Hepatocyte (in vitro differentiated cells): Measurements from ENCODE around the gene PCBD1. TPM values are rescaled to one million over a fixed set of nuclear protein-coding genes. Genes with fewer than 3 reads are reported as not detected.

Source experiments
- DNase-seq: peaks from one replicate; pipeline ENCODE4 v3.0.0-alpha.2; 2016; ENCODE audit warnings: low spot score
- H2AFZ ChIP-seq: fragments of 200-600 bp; sonication (generic); 2 replicates; pipeline ENCODE4 v1.6.0; 2016; ENCODE audit warnings: antibody characterized with exemption, mild to moderate bottlenecking
- H3K27ac ChIP-seq: fragments of 200-600 bp; sonication (generic); 2 replicates; pipeline ENCODE4 v1.5.1; 2016; ENCODE audit warnings: mild to moderate bottlenecking
- H3K27me3 ChIP-seq: fragments of 200-600 bp; sonication (generic); 2 replicates; pipeline ENCODE4 v1.6.1; 2016
- H3K36me3 ChIP-seq: fragments of 200-600 bp; sonication (generic); replicated peaks from 2 replicates; pipeline ENCODE4 v1.5.1; 2016; ENCODE audit warnings: low read depth; ENCODE audit not compliant: insufficient read depth
- H3K4me1 ChIP-seq: fragments of 200-600 bp; sonication (generic); 2 replicates; pipeline ENCODE4 v1.5.1; 2016; ENCODE audit warnings: mild to moderate bottlenecking, moderate library complexity; ENCODE audit not compliant: insufficient read depth
- H3K4me2 ChIP-seq: fragments of 200-600 bp; sonication (generic); 2 replicates; pipeline ENCODE4 v1.6.0; 2016
- H3K4me3 ChIP-seq: fragments of 200-600 bp; sonication (generic); 2 replicates; pipeline ENCODE4 v1.5.1; 2016; ENCODE audit warnings: mild to moderate bottlenecking
- H3K79me2 ChIP-seq: fragments of 200-600 bp; sonication (generic); 2 replicates; pipeline ENCODE4 v1.6.0; 2017; ENCODE audit warnings: mild to moderate bottlenecking
- H3K9me2 ChIP-seq: fragments of 200-600 bp; sonication (generic); replicated peaks from 2 replicates; pipeline ENCODE4 v1.6.0; 2017; ENCODE audit warnings: mild to moderate bottlenecking; ENCODE audit not compliant: insufficient read depth
- H3K9me3 ChIP-seq: fragments of 200-600 bp; sonication (generic); 2 replicates; pipeline ENCODE4 v1.5.1; 2016; ENCODE audit warnings: low read depth, mild to moderate bottlenecking
- H4K20me1 ChIP-seq: fragments of 200-600 bp; sonication (generic); 2 replicates; pipeline ENCODE4 v1.6.0; 2016; ENCODE audit warnings: mild to moderate bottlenecking; ENCODE audit not compliant: insufficient read depth, poor library complexity, severe bottlenecking
- EZH2 ChIP-seq: fragments of 200-600 bp; sonication (generic); IDR thresholded peaks from 2 replicates; pipeline ENCODE4 v1.6.1; 2016; ENCODE audit warnings: antibody characterized with exemption, mild to moderate bottlenecking, borderline replicate concordance
- EZH2phosphoT487 ChIP-seq: fragments of 200-600 bp; sonication (generic); IDR thresholded peaks from one replicate; pipeline ENCODE4 v1.6.1; 2018; ENCODE audit warnings: antibody characterized with exemption, mild to moderate bottlenecking, low read depth, moderate library complexity; ENCODE audit not compliant: unreplicated experiment, severe bottlenecking
- WGBS: methylation state at CpG from one replicate; pipeline ENCODE4 v1.1.6; 2016; ENCODE audit warnings: low lambda C conversion rate; ENCODE audit errors: missing lambda C conversion rate; 5-methylcytosine and 5-hydroxymethylcytosine counted together
- polyA plus RNA-seq: library from polyadenylated mRNA; unstranded; fragments of >200 nt; fragmentation: Nextera tagmentation; extraction: Ambion mirVana; gene quantifications from 2 replicates; pipeline ENCODE4 v1.2.1, GENCODE V29; 2016
- total RNA-seq: library from RNA; depleted of rRNA; stranded (reverse); fragments of >200 nt; gene quantifications from 2 replicates; pipeline ENCODE4 v1.2.3, GENCODE V29; 2014
- TF ChIP-seq, protein P1 (sequence below): fragments of 200-600 bp; sonication (generic); IDR thresholded peaks from 2 replicates; pipeline ENCODE4 v1.5.1; 2016; ENCODE audit warnings: antibody characterized with exemption, mild to moderate bottlenecking; ENCODE audit not compliant: poor library complexity

The PCBD1 gene
- total and polyA plus RNA-seq, 2 experiments from 2014 or later: 81.5 to 122 TPM

DNA sequence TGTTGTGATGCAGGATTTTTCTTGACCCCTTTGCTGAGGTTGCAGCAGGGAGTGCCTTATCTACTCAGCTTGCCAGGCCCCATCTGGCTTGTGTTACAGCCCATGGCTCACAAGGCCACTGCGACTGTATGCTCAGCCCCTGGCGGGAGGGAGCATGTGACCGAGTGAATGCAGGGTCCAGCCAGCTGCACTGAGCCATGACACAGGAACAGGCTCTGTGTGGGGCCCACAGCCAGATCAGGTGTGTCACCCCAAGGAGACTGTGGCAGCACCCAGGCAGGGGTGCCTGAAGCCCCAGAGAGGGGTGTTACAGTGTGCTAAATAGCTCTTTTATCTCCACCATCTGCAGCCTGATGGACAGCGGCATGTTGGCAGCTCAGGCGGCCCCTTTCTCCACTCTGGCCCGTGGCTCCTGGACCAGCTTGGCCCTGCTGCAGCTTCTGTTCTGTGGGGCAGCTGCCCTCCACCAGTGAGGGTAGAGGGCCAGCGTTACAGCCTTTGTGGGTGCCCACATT is 2.6 kb upstream of the PCBD1 start:
- H3K36me3 ChIP-seq: no peaks in the 10 kb centered on the region
- no peak overlapping the region for H2AFZ ChIP-seq
- H3K27ac ChIP-seq: peak overlapping the region; percentile 48
- WGBS: 39% methylated on average over 7 of the region's 7 CpGs
- TF ChIP-seq EZH2phosphoT487 (no peak), EZH2 (no peak)
- TF ChIP-seq, protein P1, sequence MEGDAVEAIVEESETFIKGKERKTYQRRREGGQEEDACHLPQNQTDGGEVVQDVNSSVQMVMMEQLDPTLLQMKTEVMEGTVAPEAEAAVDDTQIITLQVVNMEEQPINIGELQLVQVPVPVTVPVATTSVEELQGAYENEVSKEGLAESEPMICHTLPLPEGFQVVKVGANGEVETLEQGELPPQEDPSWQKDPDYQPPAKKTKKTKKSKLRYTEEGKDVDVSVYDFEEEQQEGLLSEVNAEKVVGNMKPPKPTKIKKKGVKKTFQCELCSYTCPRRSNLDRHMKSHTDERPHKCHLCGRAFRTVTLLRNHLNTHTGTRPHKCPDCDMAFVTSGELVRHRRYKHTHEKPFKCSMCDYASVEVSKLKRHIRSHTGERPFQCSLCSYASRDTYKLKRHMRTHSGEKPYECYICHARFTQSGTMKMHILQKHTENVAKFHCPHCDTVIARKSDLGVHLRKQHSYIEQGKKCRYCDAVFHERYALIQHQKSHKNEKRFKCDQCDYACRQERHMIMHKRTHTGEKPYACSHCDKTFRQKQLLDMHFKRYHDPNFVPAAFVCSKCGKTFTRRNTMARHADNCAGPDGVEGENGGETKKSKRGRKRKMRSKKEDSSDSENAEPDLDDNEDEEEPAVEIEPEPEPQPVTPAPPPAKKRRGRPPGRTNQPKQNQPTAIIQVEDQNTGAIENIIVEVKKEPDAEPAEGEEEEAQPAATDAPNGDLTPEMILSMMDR: no peak
- no peaks in the 10 kb centered on the region for H3K27me3 ChIP-seq
- H3K4me2 ChIP-seq: no peak overlapping the region
- DNase-seq: peak; percentile 74
- no peak overlapping the region for H3K4me3 ChIP-seq
- H3K9me3 ChIP-seq: no peaks in the 10 kb centered on the region
- no peaks in the 10 kb centered on the region for H3K9me2 ChIP-seq
- peaks cover 31% of the 10 kb centered on the region for H3K4me1 ChIP-seq
- H4K20me1 ChIP-seq: peaks cover 7% of the 10 kb centered on the region
- peaks cover 14% of the 10 kb centered on the region for H3K79me2 ChIP-seq

DNA sequence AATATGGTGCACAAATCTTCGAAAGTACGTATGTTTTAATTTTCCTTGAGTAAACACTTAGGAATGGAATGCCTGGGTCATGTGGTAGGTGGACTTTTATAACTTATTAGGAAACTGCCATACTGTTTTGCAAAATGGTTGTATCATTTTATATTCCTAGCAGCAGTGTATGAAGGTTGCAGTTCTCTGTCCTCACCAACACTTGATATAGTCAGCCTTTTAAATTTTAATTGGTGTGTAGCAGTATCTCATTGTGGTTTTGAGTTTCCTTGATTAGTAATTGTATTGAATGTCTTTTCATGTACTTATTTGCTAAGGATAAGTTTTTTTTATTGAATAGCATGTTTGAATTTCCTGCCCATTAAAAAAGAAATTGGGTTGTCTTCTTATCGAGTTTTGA is 926 bp upstream of the PCBD1 start:
- no peaks in the 10 kb centered on the region for H3K36me3 ChIP-seq
- no peaks in the 10 kb centered on the region for H3K9me3 ChIP-seq
- H3K4me1 ChIP-seq: peaks cover 31% of the 10 kb centered on the region
- H3K27me3 ChIP-seq: no peaks in the 10 kb centered on the region
- H3K4me2 ChIP-seq: no peak overlapping the region
- no peak for DNase-seq
- H3K27ac ChIP-seq: no peak overlapping the region
- TF ChIP-seq EZH2phosphoT487: no peak
- TF ChIP-seq, protein P1: no peak
- TF ChIP-seq EZH2: no peak
- no peak overlapping the region for H3K4me3 ChIP-seq
- no peak overlapping the region for H2AFZ ChIP-seq
- peaks cover 7% of the 10 kb centered on the region for H4K20me1 ChIP-seq
- WGBS: 73% methylated on average over 3 of the region's 3 CpGs
- H3K79me2 ChIP-seq: peaks cover 14% of the 10 kb centered on the region
- H3K9me2 ChIP-seq: no peaks in the 10 kb centered on the region

DNA sequence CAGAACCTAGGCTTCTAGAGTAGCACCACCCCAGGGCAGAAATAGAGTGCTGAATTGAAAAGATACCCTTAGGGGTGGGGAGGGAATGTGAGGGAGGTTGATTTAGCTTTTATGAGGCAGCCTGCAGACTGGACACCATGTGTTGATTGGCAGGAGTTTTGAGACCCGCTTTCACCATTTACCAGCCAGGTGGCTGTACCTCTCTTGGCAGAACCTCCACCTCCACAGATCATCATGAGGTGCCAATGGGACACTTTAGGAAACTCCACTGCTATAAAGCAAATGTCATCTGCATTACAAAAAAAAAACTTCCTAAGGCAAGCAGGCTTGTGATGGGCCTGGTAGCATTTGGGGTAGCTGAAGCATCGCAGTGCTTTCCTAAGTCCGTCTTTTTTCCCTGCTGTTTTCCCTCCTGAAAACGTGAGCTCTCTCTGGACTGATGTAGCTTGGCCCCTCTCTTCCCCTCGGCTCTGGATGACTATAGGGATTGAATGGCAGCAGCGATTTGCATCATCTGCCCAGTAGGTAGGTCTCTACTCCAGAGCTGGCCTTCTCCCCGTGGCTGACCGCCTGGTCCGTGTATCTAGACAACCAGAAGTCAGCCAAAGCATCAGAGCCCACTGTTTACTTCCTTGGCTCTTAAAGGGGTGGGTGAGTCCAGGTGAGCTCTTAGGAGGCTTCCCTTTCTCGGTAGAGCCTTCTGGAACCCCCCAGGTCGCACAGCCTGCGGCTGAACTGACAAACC is 1.3 kb downstream of the PCBD1 start:
- DNase-seq: no peak
- Histone ChIP-seq H3K79me2 (peaks cover 14% of the 10 kb centered on the region), H3K4me1 (peaks cover 31% of the 10 kb centered on the region), H3K27me3 (no peaks in the 10 kb centered on the region), H3K4me3 (peak overlapping the region; percentile 77), H3K27ac (peak overlapping the region; percentile 91), H3K9me2 (no peaks in the 10 kb centered on the region), H3K4me2 (peak overlapping the region; percentile 94), H3K9me3 (no peaks in the 10 kb centered on the region), H2AFZ (peak overlapping the region; percentile 67), H4K20me1 (peaks cover 7% of the 10 kb centered on the region), H3K36me3 (no peaks in the 10 kb centered on the region)
- 53% methylated on average over 12 of the region's 12 CpGs for WGBS
- no peak for TF ChIP-seq EZH2
- TF ChIP-seq, protein P1: no peak
